GM23248 (cell line): ENCODE results near the gene LRGUK.

Source experiments
- EZH2 ChIP-seq: fragments of 200-600 bp; sonication (generic); IDR thresholded peaks from 2 replicates; pipeline ENCODE4 v1.6.1; 2018; ENCODE audit warnings: antibody characterized with exemption, mild to moderate bottlenecking; ENCODE audit not compliant: insufficient read depth, poor library complexity, severe bottlenecking
- EZH2phosphoT487 ChIP-seq: fragments of 200-600 bp; sonication (generic); IDR thresholded peaks from 2 replicates; pipeline ENCODE4 v1.6.1; 2018; ENCODE audit warnings: antibody characterized with exemption, moderate library complexity, mild to moderate bottlenecking, low read depth; ENCODE audit not compliant: insufficient read depth

- TF ChIP-seq EZH2 (no peak), EZH2phosphoT487 (no peak)
Observed at GRCh38 chr7:134188311-134188710, 61.2 kb downstream of the LRGUK start.
